ENCODE measurements around the gene NPAS2.
A peak's percentile ranks its signal among the peaks of the same experiment; 100 is the strongest.

Gene NPAS2

DNA sequence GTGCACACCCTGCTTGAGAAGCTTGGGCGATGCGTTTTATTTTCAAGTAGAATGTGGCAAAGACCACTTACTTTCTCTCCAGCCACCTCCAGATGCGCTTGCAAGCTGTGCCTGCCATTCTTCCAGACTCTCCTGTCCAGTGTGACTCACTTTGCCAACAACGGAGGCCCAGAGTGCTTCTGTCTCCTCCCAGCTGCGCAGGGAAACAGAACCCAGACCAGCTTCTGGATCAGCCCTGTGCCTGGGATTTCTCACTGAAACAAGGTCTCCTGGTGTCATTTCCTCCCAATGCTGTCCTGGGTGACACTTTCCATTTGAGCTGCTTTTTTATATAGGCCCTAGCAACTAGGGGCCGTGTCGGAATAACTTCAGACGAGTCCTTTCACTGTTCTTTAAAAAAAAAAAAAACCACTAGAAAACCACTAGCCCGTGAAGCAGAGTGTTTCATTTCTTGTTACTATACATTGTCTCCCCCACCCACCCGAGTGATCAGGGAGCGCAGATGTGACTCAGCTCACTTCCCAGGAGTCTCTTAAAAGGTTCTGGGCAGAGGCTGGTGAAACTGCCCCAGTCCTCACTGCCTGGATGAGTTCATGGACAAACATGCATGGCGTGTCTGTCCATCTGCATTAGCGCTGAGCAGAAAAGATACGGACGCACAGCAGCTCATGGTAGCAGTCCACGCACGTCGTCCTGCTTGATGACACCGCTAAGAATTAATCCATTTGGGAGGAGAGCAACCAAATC lies 156.9 kb downstream of the NPAS2 start:
- Histone ChIP-seq H4K5ac (ENCODE audit: low read length) (no peak overlapping the region), H3K79me2 (ENCODE audit: control insufficient read depth, insufficient read depth, low read length) (no peaks in the 10 kb centered on the region), H2AK5ac (ENCODE audit: low read length) (no peak overlapping the region), H3K18ac (ENCODE audit: low read length) (no peak overlapping the region), H3K36me3 (ENCODE audit: control insufficient read depth, insufficient read depth, low read length) (no peaks in the 10 kb centered on the region), H3K4me1 (ENCODE audit: control insufficient read depth, low read depth, low read length) (no peaks in the 10 kb centered on the region), H2BK15ac (replicated peaks; ENCODE audit: low read depth) (no peak overlapping the region), H2BK120ac (ENCODE audit: low read depth, low read length) (no peak overlapping the region), H2BK5ac (ENCODE audit: low read length) (no peak overlapping the region), H3K27ac (ENCODE audit: low read depth, low read length) (no peak overlapping the region), H3K4ac (ENCODE audit: low read depth, low read length) (no peak overlapping the region), H4K8ac (ENCODE audit: low read depth, low read length) (no peak overlapping the region), H3K4me3 (ENCODE audit: low read length) (no peak overlapping the region), H3K4me2 (ENCODE audit: low read length) (no peak overlapping the region), H3K9ac (ENCODE audit: low read length) (no peak overlapping the region), H3K27me3 (ENCODE audit: insufficient read depth, low read length, poor library complexity) (no peaks in the 10 kb centered on the region), H3K23ac (ENCODE audit: low read length) (no peak overlapping the region), H3K79me1 (ENCODE audit: low read length) (no peaks in the 10 kb centered on the region), H3K56ac (ENCODE audit: low read length) (no peak overlapping the region)
- WGBS (ENCODE audit: extremely low coverage, insufficient coverage, low lambda C conversion rate) = no CpG with 5 or more reads among the region's 19 CpGs
- DNase-seq = no peak

DNA sequence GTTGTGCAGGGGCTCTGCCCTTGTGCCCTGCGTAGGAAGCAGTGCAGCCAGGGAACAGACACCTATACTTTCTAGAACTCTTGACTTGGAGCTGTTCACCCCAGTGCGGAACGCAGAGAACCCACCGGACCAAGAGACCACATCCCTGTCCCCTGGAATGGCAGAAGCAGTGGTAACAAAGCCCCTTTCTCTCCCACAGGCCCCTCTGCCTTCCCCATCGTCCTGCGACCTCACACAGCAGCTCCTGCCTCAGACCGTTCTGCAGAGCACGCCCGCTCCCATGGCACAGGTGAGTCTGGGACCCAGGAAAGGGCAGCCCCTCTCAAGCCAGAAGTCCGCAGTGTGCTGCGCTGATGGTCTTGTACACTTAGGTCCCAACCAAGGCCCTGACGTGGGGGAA lies 157.6 kb downstream of the NPAS2 start:
- Histone ChIP-seq H3K56ac (ENCODE audit: low read length) (no peak overlapping the region), H3K4me3 (ENCODE audit: low read length) (no peak overlapping the region), H3K23ac (ENCODE audit: low read length) (no peak overlapping the region), H3K79me1 (ENCODE audit: low read length) (no peaks in the 10 kb centered on the region), H4K8ac (ENCODE audit: low read depth, low read length) (no peak overlapping the region), H3K27me3 (ENCODE audit: insufficient read depth, low read length, poor library complexity) (no peaks in the 10 kb centered on the region), H2BK120ac (ENCODE audit: low read depth, low read length) (no peak overlapping the region), H3K4ac (ENCODE audit: low read depth, low read length) (no peak overlapping the region), H3K18ac (ENCODE audit: low read length) (no peak overlapping the region), H2BK5ac (ENCODE audit: low read length) (no peak overlapping the region), H3K36me3 (ENCODE audit: control insufficient read depth, insufficient read depth, low read length) (no peaks in the 10 kb centered on the region), H2BK15ac (replicated peaks; ENCODE audit: low read depth) (no peak overlapping the region), H3K79me2 (ENCODE audit: control insufficient read depth, insufficient read depth, low read length) (no peaks in the 10 kb centered on the region), H3K4me2 (ENCODE audit: low read length) (no peak overlapping the region), H2AK5ac (ENCODE audit: low read length) (no peak overlapping the region), H3K27ac (ENCODE audit: low read depth, low read length) (no peak overlapping the region), H4K5ac (ENCODE audit: low read length) (no peak overlapping the region), H3K9ac (ENCODE audit: low read length) (no peak overlapping the region), H3K4me1 (ENCODE audit: control insufficient read depth, low read depth, low read length) (no peaks in the 10 kb centered on the region)
- no CpG with 5 or more reads among the region's 12 CpGs for WGBS (ENCODE audit: extremely low coverage, insufficient coverage, low lambda C conversion rate)
- no peak for DNase-seq

DNA sequence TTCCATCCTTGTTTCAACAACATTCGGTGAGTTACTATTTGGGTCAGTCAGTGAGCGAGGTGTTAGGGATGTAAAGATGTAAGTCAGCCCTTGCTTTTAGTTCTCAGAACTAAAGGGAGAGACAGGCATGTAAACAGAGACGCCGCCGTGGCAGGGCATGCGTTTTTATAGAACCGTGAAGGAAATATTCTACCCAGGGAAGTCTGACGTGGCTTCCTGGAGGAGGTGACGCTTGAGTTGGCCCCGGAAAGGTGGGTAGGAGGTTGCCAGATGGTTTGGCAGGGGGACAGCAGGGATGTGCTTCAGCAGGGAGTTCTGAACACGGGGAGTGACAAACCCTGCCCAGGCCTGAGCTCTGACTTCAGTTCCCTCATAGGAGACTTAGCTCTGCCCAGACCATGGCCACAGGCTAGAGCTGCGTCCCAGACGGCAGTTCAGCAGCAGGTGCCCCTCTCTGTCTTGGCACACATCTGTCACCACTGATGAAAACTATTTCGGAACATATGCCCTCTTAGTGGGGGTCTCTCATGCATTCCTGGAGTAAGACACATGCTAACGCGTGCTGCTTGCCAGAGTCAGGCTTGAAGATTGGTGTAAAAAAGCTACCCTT lies 158.7 kb downstream of the NPAS2 start:
- Histone ChIP-seq H3K23ac (ENCODE audit: low read length) (no peak overlapping the region), H3K4me1 (ENCODE audit: control insufficient read depth, low read depth, low read length) (no peaks in the 10 kb centered on the region), H3K9ac (ENCODE audit: low read length) (no peak overlapping the region), H3K4me3 (ENCODE audit: low read length) (no peak overlapping the region), H3K27ac (ENCODE audit: low read depth, low read length) (no peak overlapping the region), H4K5ac (ENCODE audit: low read length) (no peak overlapping the region), H4K8ac (ENCODE audit: low read depth, low read length) (no peak overlapping the region), H2AK5ac (ENCODE audit: low read length) (no peak overlapping the region), H2BK5ac (ENCODE audit: low read length) (no peak overlapping the region), H3K4ac (ENCODE audit: low read depth, low read length) (no peak overlapping the region), H3K79me1 (ENCODE audit: low read length) (no peaks in the 10 kb centered on the region), H2BK120ac (ENCODE audit: low read depth, low read length) (no peak overlapping the region), H3K56ac (ENCODE audit: low read length) (no peak overlapping the region), H3K4me2 (ENCODE audit: low read length) (no peak overlapping the region), H2BK15ac (replicated peaks; ENCODE audit: low read depth) (no peak overlapping the region), H3K79me2 (ENCODE audit: control insufficient read depth, insufficient read depth, low read length) (no peaks in the 10 kb centered on the region), H3K27me3 (ENCODE audit: insufficient read depth, low read length, poor library complexity) (no peaks in the 10 kb centered on the region), H3K18ac (ENCODE audit: low read length) (no peak overlapping the region), H3K36me3 (ENCODE audit: control insufficient read depth, insufficient read depth, low read length) (no peaks in the 10 kb centered on the region)
- no CpG with 5 or more reads among the region's 16 CpGs for WGBS (ENCODE audit: extremely low coverage, insufficient coverage, low lambda C conversion rate)
- no peak for DNase-seq

DNA sequence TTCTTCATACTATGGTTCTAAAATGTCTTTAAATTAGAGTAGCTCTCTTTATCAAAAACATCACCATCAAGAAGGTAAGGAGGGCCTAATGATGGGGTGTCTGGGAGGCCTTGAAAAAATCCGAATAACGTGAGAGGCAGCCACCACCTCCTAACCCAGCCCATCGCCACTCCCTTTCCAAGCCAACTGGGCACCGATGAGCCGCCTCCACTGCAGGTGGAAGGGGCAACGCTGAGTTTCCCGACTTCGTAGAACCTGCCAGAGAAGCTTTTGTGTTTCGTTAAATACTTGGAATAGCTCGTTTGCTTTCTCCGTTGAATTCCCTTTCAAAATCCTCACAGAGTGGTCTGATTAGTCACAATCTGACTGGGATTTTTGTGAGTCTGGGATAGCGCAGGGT lies 160.1 kb downstream of the NPAS2 start:
- no CpG with 5 or more reads among the region's 12 CpGs for WGBS (ENCODE audit: extremely low coverage, insufficient coverage, low lambda C conversion rate)
- Histone ChIP-seq H3K56ac (ENCODE audit: low read length) (no peak overlapping the region), H3K9ac (ENCODE audit: low read length) (no peak overlapping the region), H3K79me1 (ENCODE audit: low read length) (no peaks in the 10 kb centered on the region), H3K4me1 (ENCODE audit: control insufficient read depth, low read depth, low read length) (no peaks in the 10 kb centered on the region), H3K79me2 (ENCODE audit: control insufficient read depth, insufficient read depth, low read length) (no peaks in the 10 kb centered on the region), H3K27me3 (ENCODE audit: insufficient read depth, low read length, poor library complexity) (no peaks in the 10 kb centered on the region), H3K23ac (ENCODE audit: low read length) (no peak overlapping the region), H3K18ac (ENCODE audit: low read length) (no peak overlapping the region), H2AK5ac (ENCODE audit: low read length) (no peak overlapping the region), H3K4ac (ENCODE audit: low read depth, low read length) (no peak overlapping the region), H4K5ac (ENCODE audit: low read length) (no peak overlapping the region), H3K4me2 (ENCODE audit: low read length) (no peak overlapping the region), H2BK15ac (replicated peaks; ENCODE audit: low read depth) (no peak overlapping the region), H2BK120ac (ENCODE audit: low read depth, low read length) (no peak overlapping the region), H4K8ac (ENCODE audit: low read depth, low read length) (no peak overlapping the region), H3K36me3 (ENCODE audit: control insufficient read depth, insufficient read depth, low read length) (no peaks in the 10 kb centered on the region), H2BK5ac (ENCODE audit: low read length) (no peak overlapping the region), H3K4me3 (ENCODE audit: low read length) (no peak overlapping the region), H3K27ac (ENCODE audit: low read depth, low read length) (no peak overlapping the region)
- no peak for DNase-seq

DNA sequence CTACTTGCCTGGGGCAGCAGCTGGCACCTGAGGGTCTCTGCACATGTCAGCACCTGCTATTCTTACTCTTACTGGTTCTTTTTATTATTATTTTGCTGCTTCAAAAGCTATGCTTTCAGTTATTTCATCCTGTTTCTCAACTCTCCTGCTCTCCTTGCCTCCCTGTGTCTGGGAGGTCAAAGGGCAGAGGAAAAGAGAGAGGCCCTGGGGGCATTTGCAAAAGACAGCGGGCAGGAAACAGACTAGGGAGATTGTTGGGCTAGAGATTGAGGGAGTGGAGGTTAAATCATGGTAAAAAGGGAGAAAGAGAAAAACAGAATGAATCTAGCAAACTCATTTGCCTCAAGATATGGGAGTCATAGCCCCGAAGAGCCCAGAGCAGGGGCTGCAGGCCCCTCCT lies 161.1 kb downstream of the NPAS2 start:
- no peak overlapping the region for H2BK120ac ChIP-seq (ENCODE audit: low read depth, low read length)
- H3K79me2 ChIP-seq (ENCODE audit: control insufficient read depth, insufficient read depth, low read length) = no peaks in the 10 kb centered on the region
- H3K56ac ChIP-seq (ENCODE audit: low read length) = no peak overlapping the region
- H3K27ac ChIP-seq (ENCODE audit: low read depth, low read length) = no peak overlapping the region
- no peak overlapping the region for H2AK5ac ChIP-seq (ENCODE audit: low read length)
- no peaks in the 10 kb centered on the region for H3K4me1 ChIP-seq (ENCODE audit: control insufficient read depth, low read depth, low read length)
- no peak overlapping the region for H3K4me2 ChIP-seq (ENCODE audit: low read length)
- H2BK5ac ChIP-seq (ENCODE audit: low read length) = no peak overlapping the region
- H3K36me3 ChIP-seq (ENCODE audit: control insufficient read depth, insufficient read depth, low read length) = no peaks in the 10 kb centered on the region
- WGBS (ENCODE audit: extremely low coverage, insufficient coverage, low lambda C conversion rate) = no CpG with 5 or more reads among the region's 2 CpGs
- no peak overlapping the region for H2BK15ac ChIP-seq (replicated peaks; ENCODE audit: low read depth)
- H3K9ac ChIP-seq (ENCODE audit: low read length) = no peak overlapping the region
- no peak overlapping the region for H3K4ac ChIP-seq (ENCODE audit: low read depth, low read length)
- no peak overlapping the region for H3K4me3 ChIP-seq (ENCODE audit: low read length)
- no peak overlapping the region for H3K23ac ChIP-seq (ENCODE audit: low read length)
- no peak overlapping the region for H4K8ac ChIP-seq (ENCODE audit: low read depth, low read length)
- peak; percentile 32 for DNase-seq
- H3K18ac ChIP-seq (ENCODE audit: low read length) = no peak overlapping the region
- H3K27me3 ChIP-seq (ENCODE audit: insufficient read depth, low read length, poor library complexity) = no peaks in the 10 kb centered on the region
- no peak overlapping the region for H4K5ac ChIP-seq (ENCODE audit: low read length)
- no peaks in the 10 kb centered on the region for H3K79me1 ChIP-seq (ENCODE audit: low read length)

Measured in mesendoderm (in vitro differentiated cells).